ENCODE results near the gene SCAMP4.

- no peak for TF ChIP-seq CTCF (IDR thresholded peaks at IDR 0.05; ENCODE audit: poor library complexity)
- TF ChIP-seq EZH2 (IDR thresholded peaks at IDR 0.05; ENCODE audit: borderline replicate concordance): no peak
These were observed 69.9 kb downstream of the SCAMP4 start for GRCh38 chr19:1975162-1975480.

Data from hepatocyte (in vitro differentiated cells).